PFSK-1 (cell line): ENCODE data around the gene ATXN7L1.

Source experiments
- FOXP2 ChIP-seq: optimal IDR thresholded peaks from 2 replicates; pipeline ENCODE3; 2011; ENCODE audit warnings: borderline replicate concordance, control low read depth, inconsistent platforms; ENCODE audit not compliant: insufficient read depth; ENCODE audit errors: extremely low read length, extremely low read depth
- POLR2AphosphoS5 ChIP-seq: IDR thresholded peaks from 2 replicates; pipeline ENCODE4 v1.6.1; 2012; ENCODE audit warnings: low read depth, mild to moderate bottlenecking, control low read depth, low read length, moderate library complexity
- REST ChIP-seq, 2 experiments: IDR thresholded peaks; 2 replicates each; pipeline versions ENCODE4 v1.6.1 to v1.8.0; 2011 to 2012; ENCODE audit warnings: low read depth in 2 of 2, low read length in 2 of 2, control low read depth in 1 of 2, inconsistent platforms in 1 of 2, mild to moderate bottlenecking in 1 of 2, moderate library complexity in 1 of 2; ENCODE audit not compliant: insufficient read depth in 1 of 2
- SIN3A ChIP-seq: IDR thresholded peaks from 2 replicates; pipeline ENCODE4 v1.6.1; 2012; ENCODE audit warnings: mild to moderate bottlenecking, low read length, moderate library complexity, borderline replicate concordance; ENCODE audit not compliant: insufficient read depth
- TAF1 ChIP-seq: IDR thresholded peaks from 2 replicates; pipeline ENCODE4 v1.6.1; 2012; ENCODE audit warnings: low read length, control low read depth, borderline replicate concordance; ENCODE audit not compliant: insufficient read depth

Gene ATXN7L1

GRCh38 chr7:105617280-105618015 is 259.0 kb downstream of the ATXN7L1 start:
- TF ChIP-seq TAF1 (no peak), REST (IDR thresholded peaks at IDR 0.05; ENCODE audit: insufficient read depth in 1 of 2, low read depth in 2 of 2, low read length in 2 of 2) (no peak), SIN3A (no peak), FOXP2 (no peak), POLR2AphosphoS5 (no peak)

- no peak for TF ChIP-seq TAF1
- no peak for TF ChIP-seq SIN3A
- no peak for TF ChIP-seq POLR2AphosphoS5
- TF ChIP-seq FOXP2: no peak
These were observed 262.0 kb downstream of the ATXN7L1 start for GRCh38 chr7:105614341-105614840.

GRCh38 chr7:105613611-105614330 is 262.6 kb downstream of the ATXN7L1 start:
- no peak for TF ChIP-seq TAF1
- no peak for TF ChIP-seq REST (IDR thresholded peaks at IDR 0.05; ENCODE audit: insufficient read depth in 1 of 2, low read depth in 2 of 2, low read length in 2 of 2)
- no peak for TF ChIP-seq FOXP2
- TF ChIP-seq POLR2AphosphoS5: no peak
- TF ChIP-seq SIN3A: no peak

- TF ChIP-seq FOXP2: no peak
- no peak for TF ChIP-seq POLR2AphosphoS5
- no peak for TF ChIP-seq SIN3A
- no peak for TF ChIP-seq REST (IDR thresholded peaks at IDR 0.05; ENCODE audit: insufficient read depth in 1 of 2, low read depth in 2 of 2, low read length in 2 of 2)
- TF ChIP-seq TAF1: no peak
These were observed 263.6 kb downstream of the ATXN7L1 start for GRCh38 chr7:105612806-105613205.

- TF ChIP-seq SIN3A (no peak), REST (IDR thresholded peaks at IDR 0.05; ENCODE audit: insufficient read depth in 1 of 2, low read depth in 2 of 2, low read length in 2 of 2) (no peak), POLR2AphosphoS5 (no peak), TAF1 (no peak), FOXP2 (no peak)
These were observed 264.3 kb downstream of the ATXN7L1 start for GRCh38 chr7:105611856-105612775.
